Limb (tissue), 2 donors: ENCODE results near the gene AMBRA1.
"Not testable (repeated sequence)": the region's sequence is repeated elsewhere in the genome, so short reads cannot be mapped to it uniquely, and the experiment has no call there.

Source experiments
- DNase-seq, 2 donors: peaks; one replicate each; pipeline ENCODE4 v3.0.0-alpha.2; 2016; ENCODE audit errors: extremely low spot score in 2 of 2

The AMBRA1 gene

DNA sequence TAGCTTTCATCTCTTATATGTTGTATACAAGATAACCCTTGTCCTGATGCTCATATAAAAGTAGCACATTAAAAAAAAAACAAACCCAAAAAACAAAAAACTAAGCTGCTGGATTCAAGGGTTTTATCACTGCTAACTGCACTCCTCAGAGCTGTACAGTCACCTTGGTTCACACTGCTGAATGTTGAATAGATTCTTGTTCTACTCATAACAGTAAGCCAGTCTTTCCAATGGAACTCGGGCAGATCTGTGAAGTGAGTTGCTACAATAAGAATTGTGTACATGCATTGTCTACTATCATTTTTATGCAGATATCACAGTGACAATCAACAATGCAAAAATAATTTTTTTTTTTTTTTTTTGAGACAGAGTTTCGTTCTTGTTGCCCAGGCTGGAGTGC is 18.5 kb upstream of the AMBRA1 start:
- DNase-seq: no peak

DNA sequence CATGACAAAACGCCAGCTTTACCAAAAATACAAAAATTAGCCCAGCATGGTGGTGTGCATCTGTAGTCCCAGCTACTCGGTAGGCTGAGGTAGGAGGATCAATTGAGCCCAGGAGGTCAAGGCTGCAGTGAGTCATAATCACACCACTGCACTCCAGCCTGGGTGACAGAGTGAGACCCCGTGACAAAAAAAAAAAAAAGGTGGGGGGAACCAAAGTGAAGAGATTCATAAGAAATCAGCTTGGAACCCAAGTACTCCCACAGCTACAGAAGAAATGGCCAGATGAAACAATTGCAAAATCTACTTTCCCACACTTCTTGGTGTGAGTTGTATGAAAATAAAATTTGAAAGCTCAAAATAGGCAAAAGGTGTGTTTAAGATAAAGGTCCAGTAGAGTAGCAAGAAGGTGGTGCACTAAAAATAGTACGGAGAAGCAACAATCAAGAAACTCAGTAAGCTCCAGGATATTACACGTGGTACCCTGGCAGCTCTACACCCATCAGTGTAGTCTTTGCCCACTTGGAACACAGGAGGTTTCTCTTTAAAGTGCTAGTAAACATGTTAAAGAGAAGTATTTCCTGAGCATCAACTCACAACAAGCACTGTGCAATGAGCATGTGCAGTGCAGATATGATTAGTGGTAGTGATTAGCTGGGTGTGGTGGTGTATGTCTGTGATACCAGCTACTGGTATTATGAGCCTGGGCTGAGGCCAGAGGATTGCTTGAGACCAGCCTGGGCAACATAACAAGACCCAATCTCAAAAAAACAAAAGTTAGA is 17.9 kb upstream of the AMBRA1 start:
- DNase-seq: no peak

DNA sequence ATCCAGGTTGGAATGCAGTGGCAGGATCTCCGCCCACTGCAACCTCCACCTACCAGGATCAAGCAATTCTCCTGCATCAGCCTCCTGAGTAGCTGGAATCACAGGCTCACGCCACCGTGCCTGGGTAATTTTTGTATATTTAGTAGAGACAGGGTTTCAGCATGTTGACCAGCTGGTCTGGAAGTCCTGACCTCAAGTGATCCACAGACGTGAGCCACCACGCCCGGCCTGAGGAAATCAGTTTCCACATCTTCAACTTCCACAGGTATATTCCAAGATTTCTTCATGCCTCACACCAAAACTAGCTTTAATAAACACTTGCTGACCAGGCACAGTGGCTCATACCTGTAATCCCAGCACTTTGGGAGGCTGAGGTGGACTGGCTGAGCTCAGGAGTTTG is 15.6 kb upstream of the AMBRA1 start:
- DNase-seq: no peak

DNA sequence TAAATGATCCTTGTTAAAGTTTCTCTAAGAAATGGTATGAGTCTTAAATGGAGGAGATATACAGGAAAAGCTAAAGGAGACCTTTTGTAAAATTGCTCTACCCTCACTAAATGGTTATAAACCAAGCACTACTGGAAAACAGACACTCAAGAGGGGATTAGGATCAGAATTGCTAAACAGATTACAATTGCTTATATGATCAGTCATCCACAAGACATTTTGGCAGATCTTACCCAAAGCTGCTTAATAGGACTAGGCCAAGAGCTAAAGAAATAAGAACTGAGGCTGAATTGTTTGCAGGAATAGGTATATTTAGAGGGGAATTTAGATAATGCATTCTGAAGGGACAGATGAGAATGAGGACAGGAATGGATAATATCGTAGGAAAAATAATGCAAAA is 13.7 kb upstream of the AMBRA1 start:
- DNase-seq: no peak

DNA sequence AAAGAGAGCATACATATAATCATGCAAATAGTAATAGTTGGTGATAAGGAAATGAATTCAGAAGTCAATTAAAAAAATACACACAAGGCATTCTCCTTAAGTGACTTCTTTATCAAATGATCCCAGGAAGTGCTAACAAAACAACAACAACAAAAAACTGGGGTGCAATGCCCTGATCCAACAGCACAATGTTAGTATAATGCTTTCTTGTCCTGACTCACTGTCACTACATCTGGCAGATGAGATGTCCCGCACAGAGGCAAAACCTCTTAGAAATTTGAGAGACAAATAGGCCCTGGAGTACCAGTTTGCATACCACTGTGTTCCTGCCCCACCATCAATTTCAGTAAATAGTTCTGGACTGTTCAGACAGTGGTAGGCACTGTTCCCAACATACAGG is 11.0 kb upstream of the AMBRA1 start:
- no peak for DNase-seq

DNA sequence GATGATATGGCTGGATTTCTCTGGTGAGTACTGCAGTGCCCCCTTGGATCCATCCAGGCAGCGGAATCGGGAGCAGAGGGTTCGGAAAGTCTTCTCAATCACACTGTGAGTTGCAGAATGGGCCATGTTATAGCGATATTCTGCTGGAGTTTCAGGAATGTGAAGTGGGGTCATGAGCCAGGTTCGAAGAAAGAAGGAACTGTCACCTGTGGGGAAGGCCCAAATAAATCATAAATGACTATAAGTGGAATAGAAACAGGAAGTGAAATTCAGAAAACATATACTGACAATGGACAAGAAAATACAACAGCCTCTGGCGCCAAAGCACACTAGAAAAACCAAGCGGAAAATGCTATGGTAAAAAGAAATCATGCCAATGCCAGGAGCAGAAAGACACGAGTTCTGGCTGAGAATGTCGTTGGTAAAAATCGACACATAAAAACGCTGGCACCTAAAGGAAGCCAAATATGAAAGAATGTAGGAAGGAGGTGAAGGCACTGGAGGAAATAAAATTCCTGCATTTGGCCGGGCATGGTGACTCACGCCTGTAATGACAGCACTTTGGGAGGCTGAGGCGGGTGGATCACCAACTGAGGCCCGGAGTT is 10.0 kb upstream of the AMBRA1 start:
- DNase-seq: no peak

DNA sequence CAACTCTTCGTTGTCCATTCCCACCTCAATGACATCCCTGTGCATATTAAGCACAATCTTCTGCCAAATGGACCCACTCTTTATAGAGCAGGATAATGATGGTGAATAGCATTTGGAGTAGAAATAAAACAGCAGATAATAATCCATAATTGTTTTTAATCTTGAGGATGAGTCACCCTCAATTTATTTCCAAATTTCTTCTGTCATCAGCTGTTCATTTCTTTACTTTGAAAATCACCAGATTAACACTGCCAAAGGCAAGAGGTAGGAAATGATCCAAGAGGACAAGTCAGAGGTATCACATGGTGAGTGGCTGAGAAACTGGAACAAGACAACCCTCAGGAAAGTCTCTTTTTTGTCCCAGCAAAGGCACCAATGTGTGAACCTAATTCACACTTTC is 7.3 kb upstream of the AMBRA1 start:
- no peak for DNase-seq

DNA sequence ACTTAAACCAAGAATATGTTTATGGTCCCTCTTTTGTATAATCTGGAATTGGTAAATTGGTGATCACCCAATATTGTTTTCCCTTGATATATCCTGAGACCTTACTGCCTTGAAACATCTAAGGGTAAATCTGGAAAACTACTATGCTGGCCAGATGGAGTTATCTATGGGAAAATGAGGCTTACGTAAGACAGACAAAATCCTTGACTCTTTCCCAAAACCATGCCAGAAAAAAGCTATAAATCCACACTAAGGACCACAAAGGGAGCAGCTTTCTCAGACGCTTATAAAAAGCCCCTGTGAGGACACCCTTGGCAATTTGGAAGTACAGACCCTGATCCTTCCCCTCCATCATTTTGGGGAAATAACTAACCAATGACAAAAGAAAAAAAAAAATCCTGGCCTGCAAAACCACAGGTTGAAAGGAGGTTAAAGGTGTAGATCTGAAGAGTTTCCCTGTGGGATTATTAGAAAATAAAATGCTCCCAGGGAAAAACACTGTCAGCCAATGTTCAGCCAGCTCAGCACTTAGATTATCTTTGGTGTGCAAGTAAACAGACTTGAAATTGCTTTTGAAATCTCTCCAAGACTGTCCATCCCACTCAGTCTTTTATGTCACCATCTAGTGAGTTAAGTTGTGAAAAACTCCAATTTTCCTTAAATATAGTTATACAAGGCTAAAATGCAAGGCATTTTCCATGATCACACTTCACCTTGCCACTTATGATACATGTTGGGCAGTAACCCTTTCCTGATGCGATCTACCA is 6.6 kb upstream of the AMBRA1 start:
- DNase-seq: no peak

DNA sequence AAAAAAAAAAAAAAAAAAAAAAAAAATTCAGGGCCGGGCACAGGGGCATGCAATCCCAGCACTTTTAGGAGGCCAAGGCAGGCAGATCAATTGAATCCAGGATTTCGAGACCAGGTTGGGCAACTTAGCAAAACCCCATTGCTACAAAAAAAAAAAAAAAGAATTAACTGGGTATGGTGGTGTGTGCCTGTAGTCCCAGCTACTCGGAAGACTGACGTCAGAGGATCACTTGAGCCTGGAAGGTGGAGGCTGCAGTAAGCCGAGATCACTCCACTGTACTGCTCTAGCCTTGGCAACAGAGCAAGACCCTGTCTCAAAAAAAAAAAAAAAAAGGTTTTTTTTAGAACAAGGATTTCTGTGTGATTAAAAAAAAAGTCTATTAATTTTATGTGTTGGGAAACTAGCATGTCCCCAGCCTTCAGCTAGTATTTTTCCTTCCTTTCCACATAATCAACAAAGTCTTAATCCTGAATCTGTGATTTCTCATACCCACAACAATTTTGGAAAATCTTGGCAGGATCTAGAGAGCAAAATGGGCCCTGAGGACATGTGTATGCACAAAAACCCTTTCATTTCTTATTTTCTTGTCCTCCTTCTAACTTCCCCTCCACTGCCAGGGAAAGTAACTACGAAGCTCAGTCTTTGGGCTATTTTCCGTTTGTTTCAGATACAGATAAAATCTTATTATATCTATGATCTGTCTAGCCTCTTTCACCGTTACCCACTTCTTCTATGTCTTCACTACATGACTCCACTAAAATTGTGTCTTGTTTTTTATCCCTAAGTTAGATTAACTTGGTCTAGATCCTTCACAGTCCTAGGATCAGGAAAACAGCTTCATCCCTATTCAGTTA is 5.7 kb upstream of the AMBRA1 start:
- DNase-seq: no peak

DNA sequence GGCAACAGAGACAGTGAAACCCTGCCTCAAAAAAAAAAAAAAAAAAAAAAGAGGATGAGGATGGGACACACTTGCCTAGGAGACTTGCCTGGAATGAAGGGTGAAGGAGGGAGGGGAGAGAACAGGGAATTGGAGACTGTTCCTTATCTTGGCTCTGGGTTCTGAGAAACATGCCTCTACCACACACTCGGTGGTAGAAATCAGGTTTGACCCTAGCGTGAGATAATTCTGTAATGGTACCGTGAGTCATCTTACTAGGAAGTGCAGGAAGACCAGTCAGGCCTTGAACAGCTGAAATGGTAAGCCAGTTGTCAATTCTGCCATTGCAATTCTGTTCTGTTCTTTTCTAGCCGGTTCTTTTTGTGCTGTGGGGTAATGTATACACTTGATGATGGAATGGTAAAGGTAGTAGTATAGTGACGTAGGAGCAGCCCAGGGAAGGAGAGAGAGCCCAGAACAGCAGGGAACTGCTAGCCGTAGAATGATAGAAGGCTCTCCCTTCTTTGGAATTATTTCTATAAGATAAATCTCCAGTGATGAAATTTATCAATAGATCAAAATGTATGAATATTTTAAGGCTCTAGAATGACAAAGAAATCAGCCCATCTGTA is 3.9 kb upstream of the AMBRA1 start:
- no peak for DNase-seq

DNA sequence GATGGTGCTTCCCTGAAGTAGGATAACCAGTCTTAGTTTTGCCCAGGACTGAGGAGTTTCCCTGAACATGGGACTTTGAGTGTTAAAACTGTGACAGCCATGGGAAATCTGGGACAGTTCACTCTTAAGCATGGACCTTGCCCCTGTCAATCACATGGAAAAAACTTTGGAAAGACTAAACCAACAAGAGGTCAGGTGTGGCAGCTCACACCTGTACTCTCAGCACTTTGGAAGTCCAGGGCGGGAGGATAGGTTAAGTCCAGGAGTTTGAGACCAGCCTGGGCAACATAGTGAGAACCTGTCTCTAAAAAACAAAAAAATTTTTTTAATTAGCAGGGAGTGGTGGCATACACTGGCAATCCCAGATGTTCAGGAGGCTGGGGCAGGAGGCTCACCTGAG is 3.3 kb upstream of the AMBRA1 start:
- no peak for DNase-seq

DNA sequence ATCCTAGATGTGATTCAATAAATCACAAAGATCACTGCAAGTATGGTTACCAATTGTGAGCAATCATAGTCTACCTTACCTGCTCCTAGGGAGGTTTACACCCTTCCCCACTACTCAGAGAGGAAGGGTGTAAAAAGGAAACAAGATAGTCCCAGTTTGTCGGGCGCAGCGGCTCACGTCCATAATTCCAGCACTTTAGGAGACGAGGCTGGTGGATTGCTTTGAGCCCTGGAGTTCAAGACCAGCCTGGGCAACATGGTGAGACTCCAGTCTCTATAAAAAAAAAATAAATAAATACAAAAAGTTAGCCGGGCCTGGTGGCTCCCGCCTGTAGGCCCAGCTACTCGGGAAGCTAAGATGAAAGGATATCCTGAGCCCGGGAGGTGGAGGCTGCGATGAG is 962 bp upstream of the AMBRA1 start:
- no peak for DNase-seq

DNA sequence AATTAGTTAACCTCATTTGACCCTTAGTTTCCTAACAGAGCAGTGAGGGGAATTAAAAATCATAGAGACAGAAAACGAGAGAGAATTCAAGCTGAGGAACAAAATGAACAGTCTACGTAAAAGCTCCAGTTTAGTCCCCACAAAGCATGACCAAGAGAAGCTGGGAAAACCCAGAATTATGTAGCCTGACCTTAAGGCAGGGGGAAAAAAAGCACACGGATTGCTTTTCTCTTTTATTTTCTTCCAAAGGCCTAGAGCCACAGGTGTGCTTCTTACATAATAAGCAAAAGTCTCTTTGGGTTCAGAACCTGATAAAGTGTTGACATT is 514 bp upstream of the AMBRA1 start:
- DNase-seq: no peak

DNA sequence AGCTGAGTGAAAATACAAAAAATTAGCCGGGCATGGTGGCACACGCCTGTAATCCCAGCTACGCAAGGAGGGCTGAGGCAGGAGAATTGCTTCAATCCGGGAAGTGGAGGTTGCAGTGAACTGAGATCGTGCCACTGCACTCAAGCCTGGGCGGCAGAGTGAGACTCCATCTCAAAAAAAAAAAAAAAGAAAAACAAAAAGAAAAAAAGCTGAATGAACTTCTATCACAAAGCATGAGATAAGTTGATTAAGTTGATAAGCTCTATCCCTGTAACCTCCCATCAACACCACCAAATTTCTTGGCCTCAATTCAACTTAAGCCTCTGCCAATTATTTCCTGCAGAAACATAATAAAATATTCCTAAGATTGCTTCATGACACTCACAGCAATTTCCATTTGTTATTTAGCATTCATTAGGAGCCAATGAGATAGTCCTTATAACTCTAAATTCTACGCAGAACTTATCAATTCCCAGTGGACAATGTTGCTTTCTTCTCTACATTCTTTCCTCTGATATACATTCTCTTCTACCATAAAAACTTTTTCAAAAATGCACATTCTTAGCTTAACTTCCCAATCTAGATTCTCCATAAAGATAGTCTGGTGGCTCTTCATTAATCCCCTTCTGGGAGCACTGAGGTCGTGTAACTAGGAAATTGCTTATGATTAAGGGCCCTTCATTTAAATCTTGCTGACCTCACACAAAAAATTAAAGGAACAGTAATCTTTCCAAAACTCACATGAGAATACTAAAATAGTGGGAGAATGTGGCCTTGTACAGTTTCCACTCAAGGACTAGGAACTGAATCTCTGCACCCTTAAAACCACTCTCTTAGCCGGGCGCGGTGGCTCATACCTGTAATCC is 2.9 kb downstream of the AMBRA1 start:
- no peak for DNase-seq

DNA sequence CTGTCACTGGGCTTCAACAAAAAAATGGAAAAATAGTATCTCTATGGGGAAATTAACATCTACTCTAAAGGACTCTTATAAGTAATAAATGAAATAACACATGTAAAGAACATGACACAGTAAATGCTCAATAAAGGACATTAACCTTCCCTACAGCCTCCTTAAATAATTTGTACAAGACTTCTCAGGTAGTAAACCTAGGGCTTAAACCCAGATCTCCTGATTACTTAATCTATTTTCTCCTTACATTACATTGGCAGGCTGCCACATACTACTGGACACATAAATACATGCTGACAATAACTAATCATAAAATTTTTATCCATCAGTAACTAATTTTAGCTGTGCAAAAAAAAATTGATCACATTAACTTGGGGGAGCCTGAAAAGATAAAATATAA is 4.9 kb downstream of the AMBRA1 start:
- DNase-seq: no peak

DNA sequence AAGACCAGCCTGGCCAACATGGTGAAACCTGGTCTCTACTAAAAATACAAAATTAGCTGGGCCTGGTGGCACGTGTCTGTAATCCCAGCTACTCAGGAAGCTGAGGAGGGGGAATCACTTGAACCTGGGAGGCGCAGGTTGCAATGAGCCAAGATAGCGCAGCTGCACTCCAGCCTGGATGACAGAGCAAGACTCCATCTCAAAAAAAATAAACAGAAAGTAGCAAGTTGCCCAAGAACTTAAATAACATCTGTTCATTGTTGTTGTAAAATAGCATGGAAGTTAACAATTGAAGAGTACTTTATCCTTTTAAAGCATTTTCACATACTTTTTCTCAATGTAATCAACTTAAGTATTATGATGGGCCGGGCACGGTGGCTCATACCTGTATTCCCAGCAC is 5.7 kb downstream of the AMBRA1 start:
- DNase-seq: no peak

DNA sequence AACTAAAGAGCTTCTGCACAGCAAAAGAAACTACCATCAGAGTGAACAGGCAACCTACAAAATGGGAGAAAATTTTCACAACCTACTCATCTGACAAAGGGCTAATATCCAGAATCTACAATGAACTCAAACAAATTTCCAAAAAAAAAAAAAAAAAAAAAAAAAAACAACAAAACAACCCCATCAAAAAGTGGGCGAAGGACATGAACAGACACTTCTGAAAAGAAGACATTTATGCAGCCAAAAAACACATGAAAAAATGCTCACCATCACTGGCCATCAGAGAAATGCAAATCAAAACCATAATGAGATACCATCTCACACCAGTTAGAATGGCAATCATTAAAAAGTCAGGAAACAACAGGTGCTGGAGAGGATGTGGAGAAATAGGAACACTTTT is 10.3 kb downstream of the AMBRA1 start:
- not testable (repeated sequence) for DNase-seq

DNA sequence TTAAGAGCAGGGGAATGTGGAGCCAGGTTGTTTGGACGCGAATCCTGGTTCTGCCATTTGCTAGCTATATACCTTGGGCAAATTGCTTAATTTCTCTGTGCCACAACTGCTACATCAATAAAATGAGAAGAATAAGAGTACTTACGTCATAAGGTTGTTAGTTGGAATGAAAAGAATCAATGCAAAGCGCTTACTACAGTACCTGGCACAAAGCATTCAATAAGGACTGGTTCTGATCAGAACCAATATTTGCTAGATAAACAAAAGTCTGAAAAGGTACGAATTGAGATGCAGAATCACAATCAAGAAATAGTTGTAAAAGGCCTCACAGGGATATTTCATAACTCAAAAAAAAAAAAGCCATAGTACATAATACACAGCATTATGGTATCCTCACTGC is 11.2 kb downstream of the AMBRA1 start:
- DNase-seq: no peak

DNA sequence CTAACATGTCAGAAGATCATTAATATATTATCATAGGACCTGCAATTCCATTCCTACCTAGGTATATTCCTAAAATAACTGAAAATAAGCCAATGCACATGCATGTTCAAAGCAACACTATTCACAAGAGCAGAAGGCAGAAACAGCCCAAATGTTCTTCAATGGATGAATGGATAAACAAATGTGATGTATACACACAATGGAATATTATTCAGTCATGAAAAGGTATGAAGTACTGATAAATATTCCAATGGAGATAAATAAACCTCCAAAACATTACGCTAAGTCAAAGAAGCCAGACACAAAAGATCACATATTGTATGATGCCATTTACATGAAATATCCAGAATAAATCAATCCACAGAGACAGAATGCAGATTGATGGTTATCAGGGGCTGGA is 16.8 kb downstream of the AMBRA1 start:
- DNase-seq: no peak

DNA sequence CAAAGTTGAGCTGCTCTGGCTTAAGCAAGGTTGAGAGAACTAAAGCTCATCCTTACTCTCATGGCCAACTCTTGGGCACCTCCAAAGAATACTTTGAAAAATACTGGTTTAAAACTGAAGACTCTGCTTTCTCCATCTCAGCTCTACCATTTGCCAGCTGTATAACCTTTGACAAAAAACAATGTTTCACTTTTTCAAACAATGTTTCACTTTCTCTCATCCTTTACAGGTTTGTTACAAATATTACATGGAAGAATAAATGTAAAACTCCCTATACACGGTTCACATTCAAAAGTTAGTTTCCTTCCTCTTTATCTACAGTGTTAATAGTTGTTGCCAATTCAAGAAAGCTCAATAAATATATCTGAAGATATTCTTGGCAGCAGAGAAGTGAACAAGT is 19.2 kb downstream of the AMBRA1 start:
- no peak for DNase-seq
